ENCODE results near the gene CNIH2.

DNA sequence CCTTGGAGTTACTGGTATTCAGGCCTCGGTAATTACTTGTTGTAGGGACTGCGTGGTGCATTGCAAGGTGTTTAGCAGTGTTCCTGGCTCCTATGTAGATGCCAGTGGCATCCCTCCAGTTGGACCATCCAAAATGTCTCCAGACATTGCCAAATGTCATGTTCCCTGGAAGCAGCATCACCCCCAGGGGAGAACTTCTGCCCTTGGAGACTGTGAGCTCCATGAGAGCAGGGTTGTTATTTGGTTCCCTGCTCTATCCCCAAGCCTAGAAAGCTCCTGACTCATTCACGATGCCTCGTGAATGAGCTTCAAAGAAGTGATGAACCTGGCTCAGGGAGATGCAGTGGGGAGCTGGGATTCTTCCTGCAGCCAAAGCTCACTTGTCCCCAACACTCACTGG lies 43.6 kb downstream of the CNIH2 start:
- TF ChIP-seq, protein P1, sequence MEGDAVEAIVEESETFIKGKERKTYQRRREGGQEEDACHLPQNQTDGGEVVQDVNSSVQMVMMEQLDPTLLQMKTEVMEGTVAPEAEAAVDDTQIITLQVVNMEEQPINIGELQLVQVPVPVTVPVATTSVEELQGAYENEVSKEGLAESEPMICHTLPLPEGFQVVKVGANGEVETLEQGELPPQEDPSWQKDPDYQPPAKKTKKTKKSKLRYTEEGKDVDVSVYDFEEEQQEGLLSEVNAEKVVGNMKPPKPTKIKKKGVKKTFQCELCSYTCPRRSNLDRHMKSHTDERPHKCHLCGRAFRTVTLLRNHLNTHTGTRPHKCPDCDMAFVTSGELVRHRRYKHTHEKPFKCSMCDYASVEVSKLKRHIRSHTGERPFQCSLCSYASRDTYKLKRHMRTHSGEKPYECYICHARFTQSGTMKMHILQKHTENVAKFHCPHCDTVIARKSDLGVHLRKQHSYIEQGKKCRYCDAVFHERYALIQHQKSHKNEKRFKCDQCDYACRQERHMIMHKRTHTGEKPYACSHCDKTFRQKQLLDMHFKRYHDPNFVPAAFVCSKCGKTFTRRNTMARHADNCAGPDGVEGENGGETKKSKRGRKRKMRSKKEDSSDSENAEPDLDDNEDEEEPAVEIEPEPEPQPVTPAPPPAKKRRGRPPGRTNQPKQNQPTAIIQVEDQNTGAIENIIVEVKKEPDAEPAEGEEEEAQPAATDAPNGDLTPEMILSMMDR (IDR thresholded peaks at IDR 0.05; ENCODE audit: poor library complexity, severe bottlenecking) = no peak
- no peak for TF ChIP-seq EZH2 (IDR thresholded peaks at IDR 0.05; ENCODE audit: borderline replicate concordance, insufficient read depth, low read length, poor library complexity, severe bottlenecking)
- no peak for TF ChIP-seq POLR2AphosphoS5 (IDR thresholded peaks at IDR 0.05)
- no peak for TF ChIP-seq MXI1 (conservative IDR thresholded peaks at IDR 0.05; ENCODE audit: poor library complexity, severe bottlenecking)

Measured in neural cell (in vitro differentiated cells).